Bronchial epithelial cell (primary cell): ENCODE results near the gene TRIM37. TPM values are rescaled to one million over a fixed set of nuclear protein-coding genes. Genes with fewer than 3 reads are reported as not detected.
A peak's percentile ranks its signal among the peaks of the same experiment; 100 is the strongest.

Source experiments
- DNase-seq: peaks from one replicate; pipeline ENCODE4 v3.0.0-alpha.2; 2010; ENCODE audit warnings: low read depth
- FAIRE-seq: peaks from 2 replicates; lab custom pipeline; 2011; peaks lifted over from hg19 to GRCh38; lab: Jason Lieb, UNC
- H3K27me3 ChIP-seq: 2 replicates; pipeline ENCODE4 v1.5.1; 2011; ENCODE audit warnings: low read length; ENCODE audit not compliant: control insufficient read depth, insufficient read depth
- H3K36me3 ChIP-seq: 2 replicates; pipeline ENCODE4 v1.5.1; 2011; ENCODE audit warnings: low read length; ENCODE audit not compliant: control insufficient read depth, insufficient read depth
- H3K4me3 ChIP-seq: 2 replicates; pipeline ENCODE4 v1.5.1; 2011; ENCODE audit warnings: mild to moderate bottlenecking, low read depth, low read length, control low read depth
- CTCF ChIP-seq: IDR thresholded peaks from 2 replicates; pipeline ENCODE4 v1.5.1; 2011; ENCODE audit warnings: mild to moderate bottlenecking, moderate library complexity, low read length, control low read depth, inconsistent platforms; ENCODE audit not compliant: insufficient read depth, severe bottlenecking
- total RNA-seq: library from RNA; depleted of rRNA; stranded (reverse); fragments of >200 nt; gene quantifications from 2 replicates; pipeline ENCODE4 v1.2.1, GENCODE V29; 2014

TRIM37 gene
- total RNA-seq, 1 donor from 2014 or later: 29.0 TPM

- no peaks in the 10 kb centered on the region for H3K27me3 ChIP-seq
- no peak for TF ChIP-seq CTCF
- DNase-seq (no peak), FAIRE-seq (no peak)
- no peak overlapping the region for H3K4me3 ChIP-seq
- H3K36me3 ChIP-seq: no peaks in the 10 kb centered on the region
These were observed 130.1 kb downstream of the TRIM37 start for GRCh38 chr17:58976541-58976940.

- DNase-seq: no peak
- Histone ChIP-seq H3K27me3 (no peaks in the 10 kb centered on the region), H3K36me3 (no peaks in the 10 kb centered on the region), H3K4me3 (no peak overlapping the region)
- no peak for TF ChIP-seq CTCF
- FAIRE-seq: no peak
These were observed 132.3 kb downstream of the TRIM37 start for GRCh38 chr17:58974354-58974753.

DNA sequence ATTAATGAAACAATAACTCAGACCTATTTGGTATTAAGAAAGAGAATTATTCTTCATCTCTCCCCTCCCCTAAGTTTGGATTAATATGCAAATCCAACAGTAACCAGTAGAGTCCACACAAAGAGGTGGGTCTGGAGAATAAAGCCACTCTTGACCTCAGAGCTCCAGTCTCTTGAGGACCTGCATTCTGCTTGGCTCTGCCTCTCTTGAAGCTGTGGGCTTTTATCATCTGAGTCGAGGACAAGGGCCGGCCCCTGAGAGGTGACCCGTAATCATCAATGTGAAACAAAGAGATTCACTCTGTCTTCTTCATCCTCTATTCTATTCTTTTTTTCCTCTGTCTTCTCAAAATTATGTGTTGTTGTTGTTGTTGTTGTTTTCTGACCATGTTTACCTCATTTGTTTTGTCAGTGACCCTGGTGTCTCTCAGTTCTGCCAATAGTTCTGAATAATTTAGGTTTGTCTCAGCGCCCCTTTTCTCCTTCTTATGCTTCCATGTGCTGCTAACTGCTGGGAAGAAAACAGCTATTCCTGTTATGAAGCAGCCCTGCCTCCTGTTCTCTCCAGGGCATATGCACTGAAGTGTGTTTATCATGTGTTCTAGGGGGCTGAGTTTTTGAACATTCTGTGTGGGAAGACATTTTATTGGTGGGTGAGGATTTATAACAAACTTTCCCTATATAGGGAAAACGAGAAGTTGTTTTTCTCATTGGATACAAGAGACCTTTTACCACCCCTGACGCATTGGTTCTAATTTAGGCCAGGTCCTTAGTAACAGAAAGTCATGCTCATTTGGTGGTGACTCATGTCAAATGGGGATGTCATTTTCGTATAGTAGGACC, 135.8 kb downstream of the TRIM37 start:
- Histone ChIP-seq H3K4me3 (no peak overlapping the region), H3K27me3 (no peaks in the 10 kb centered on the region), H3K36me3 (no peaks in the 10 kb centered on the region)
- DNase-seq: peak; percentile 7
- FAIRE-seq: no peak
- TF ChIP-seq CTCF: no peak

DNA sequence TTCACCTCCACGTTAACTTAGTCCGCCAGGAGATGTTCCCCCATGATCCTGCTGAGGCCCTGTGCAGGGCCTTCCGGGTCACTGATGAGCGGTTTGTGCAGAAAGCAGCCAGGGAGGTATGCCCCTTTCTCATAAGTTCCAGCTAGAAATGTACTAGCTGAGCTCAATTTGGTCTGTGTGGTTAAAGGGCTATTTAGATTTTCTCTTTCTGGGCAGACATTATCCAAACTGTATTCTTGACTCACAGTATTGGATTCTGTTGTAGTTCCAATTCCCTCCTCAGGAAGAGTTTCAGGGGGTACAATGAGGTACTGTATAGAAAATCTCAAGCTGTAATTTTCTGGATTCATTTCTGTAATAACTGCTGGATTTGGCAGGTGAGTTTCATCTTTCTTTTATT, 137.1 kb downstream of the TRIM37 start:
- Histone ChIP-seq H3K27me3 (no peaks in the 10 kb centered on the region), H3K36me3 (no peaks in the 10 kb centered on the region), H3K4me3 (no peak overlapping the region)
- no peak for FAIRE-seq
- no peak for DNase-seq
- TF ChIP-seq CTCF: no peak

GRCh38 chr17:58969156-58969555, 137.5 kb downstream of the TRIM37 start:
- FAIRE-seq (no peak), DNase-seq (peak; percentile 12)
- H3K27me3 ChIP-seq: no peaks in the 10 kb centered on the region
- no peak overlapping the region for H3K4me3 ChIP-seq
- no peaks in the 10 kb centered on the region for H3K36me3 ChIP-seq
- TF ChIP-seq CTCF: no peak
